ENCODE data around the gene TCIRG1.

GRCh38 chr11:68050371-68050841 lies 11.6 kb downstream of the TCIRG1 start:
- TF ChIP-seq CTCF (IDR thresholded peaks at IDR 0.05) = no peak
- TF ChIP-seq POLR2A (IDR thresholded peaks at IDR 0.05) = no peak
- no peak for TF ChIP-seq POLR2AphosphoS5 (IDR thresholded peaks at IDR 0.05)
